Body of pancreas (tissue), 4 donors: ENCODE results near the gene STK38. TPM values are rescaled to one million over a fixed set of nuclear protein-coding genes. Genes with fewer than 3 reads are reported as not detected.

ENCODE experiments used
- ATAC-seq: fragments of 150-250 bp; one replicate; pipeline ENCODE4 v1.9.1; 2016
- DNase-seq, 4 donors: peaks; one replicate each; pipeline ENCODE4 v3.0.0-alpha.2; 2019
- H3K27ac ChIP-seq, 4 donors: fragments of 200-600 bp; sonication (generic); 1 replicate in 3 of 4; 2 replicates in 1 of 4; pipeline versions ENCODE4 v1.5.1 to v1.6.1; 2016 to 2019; ENCODE audit warnings: mild to moderate bottlenecking in 1 of 4, mixed read lengths in 1 of 4, moderate library complexity in 1 of 4
- H3K27me3 ChIP-seq, 2 donors: fragments of 200-600 bp; sonication (generic); one replicate each; pipeline ENCODE4 v1.6.0; 2016; ENCODE audit warnings: mild to moderate bottlenecking in 1 of 2
- H3K36me3 ChIP-seq, 2 donors: fragments of 200-600 bp; sonication (generic); replicated peaks in 1 of 2; 2 replicates each; pipeline ENCODE4 v1.5.1; 2016; ENCODE audit warnings: low read depth in 2 of 2; ENCODE audit not compliant: insufficient read depth in 1 of 2
- H3K4me1 ChIP-seq: fragments of 200-600 bp; sonication (generic); one replicate; pipeline ENCODE4 v1.6.0; 2016
- H3K4me3 ChIP-seq, 2 donors: fragments of 200-600 bp; sonication (generic); 1 replicate in 1 of 2; 2 replicates in 1 of 2; pipeline ENCODE4 v1.5.1; 2016 to 2019
- H3K9me3 ChIP-seq, 3 donors: fragments of 200-600 bp; sonication (generic); 1 replicate in 2 of 3; 2 replicates in 1 of 3; pipeline ENCODE4 v1.5.1; 2016
- CTCF ChIP-seq, 7 experiments: fragments of 450-650 bp in 4 of 7; fragments of 200-600 bp in 3 of 7; sonication (generic) in 3 of 7; IDR thresholded peaks; one replicate each; pipeline ENCODE4 v1.5.1; 2016 to 2019; ENCODE audit warnings: antibody characterized with exemption in 7 of 7
- POLR2A ChIP-seq, 3 donors: fragments of 450-650 bp; IDR thresholded peaks; one replicate each; pipeline ENCODE4 v1.6.1; 2016; ENCODE audit warnings: antibody characterized with exemption in 3 of 3, mild to moderate bottlenecking in 2 of 3
- WGBS, 2 donors: methylation state at CpG; one replicate each; pipeline ENCODE4 v1.1.5; 2017; 5-methylcytosine and 5-hydroxymethylcytosine counted together
- intact Hi-C: fragments of 100-400 bp; cut with DNase I; formaldehyde crosslinking; loops from one replicate; pipeline ENCODE4 v1.15.1; 2023
- total RNA-seq, 2 donors: library from RNA; depleted of rRNA; stranded (reverse); fragments of >200 nt; gene quantifications; one replicate each; pipeline ENCODE4 v1.1.0, GENCODE V29; 2016

Gene STK38
- total RNA-seq, 2 donors from 2014 or later = 11.9 to 16.2 TPM

- Histone ChIP-seq H3K27me3 (no peaks in the 10 kb centered on the region), H3K4me1 (peaks cover 8% of the 10 kb centered on the region), H3K36me3 (no peaks in the 10 kb centered on the region), H3K27ac (peak overlapping the region in 3 of 4 donors; percentile 39 to 61 (median 46)), H3K4me3 (no peak overlapping the region), H3K9me3 (no peaks in the 10 kb centered on the region)
- peak; percentile 88 for ATAC-seq
- TF ChIP-seq CTCF (IDR thresholded peaks at IDR 0.05) (no peak), POLR2A (IDR thresholded peaks at IDR 0.05) (no peak)
- intact Hi-C loops = no loop called here
- DNase-seq = peak in 3 of 4 donors; percentile 19 to 50 (median 38)
- WGBS, 2 donors = 54 to 68% methylated on average over 8 of the region's 8 CpGs
These were observed 32.5 kb downstream of the STK38 start for GRCh38 chr6:36514554-36515456.

- intact Hi-C loops = no loop called here
- TF ChIP-seq POLR2A (IDR thresholded peaks at IDR 0.05) = no peak
- no peak for TF ChIP-seq CTCF (IDR thresholded peaks at IDR 0.05)
- H3K4me1 ChIP-seq = peaks cover under 1% of the 10 kb centered on the region
- DNase-seq (no peak), ATAC-seq (no peak)
- no peaks in the 10 kb centered on the region for H3K9me3 ChIP-seq
- no peak overlapping the region for H3K4me3 ChIP-seq
- H3K27me3 ChIP-seq = no peaks in the 10 kb centered on the region
- H3K36me3 ChIP-seq = no peaks in the 10 kb centered on the region
- 91 to 98% methylated on average over 3 of the region's 3 CpGs for WGBS, 2 donors
- no peak overlapping the region for H3K27ac ChIP-seq
These were observed 36.9 kb downstream of the STK38 start for GRCh38 chr6:36510365-36510764.

- H3K4me1 ChIP-seq = no peaks in the 10 kb centered on the region
- WGBS, 2 donors = 86 to 93% methylated on average over 5 to 10 of the region's 10 CpGs
- ATAC-seq = no peak
- no peak overlapping the region for H3K4me3 ChIP-seq
- no peak for TF ChIP-seq POLR2A (IDR thresholded peaks at IDR 0.05)
- TF ChIP-seq CTCF (IDR thresholded peaks at IDR 0.05) = no peak
- H3K9me3 ChIP-seq = no peaks in the 10 kb centered on the region
- DNase-seq = no peak
- H3K27ac ChIP-seq = no peak overlapping the region
- no peaks in the 10 kb centered on the region for H3K27me3 ChIP-seq
- peaks cover 0 to 2% of the 10 kb centered on the region in 2 donors for H3K36me3 ChIP-seq
- intact Hi-C loops = no loop called here
These were observed 38.7 kb downstream of the STK38 start for GRCh38 chr6:36508532-36508931.

GRCh38 chr6:36506611-36507010 lies 40.7 kb downstream of the STK38 start:
- 79 to 83% methylated on average over 2 of the region's 2 CpGs for WGBS, 2 donors
- Histone ChIP-seq H3K4me1 (no peaks in the 10 kb centered on the region), H3K27me3 (no peaks in the 10 kb centered on the region), H3K36me3 (peaks cover 0 to 2% of the 10 kb centered on the region in 2 donors), H3K4me3 (no peak overlapping the region), H3K9me3 (no peaks in the 10 kb centered on the region), H3K27ac (no peak overlapping the region)
- no peak for DNase-seq
- TF ChIP-seq POLR2A (IDR thresholded peaks at IDR 0.05) = no peak
- no peak for TF ChIP-seq CTCF (IDR thresholded peaks at IDR 0.05)
- intact Hi-C loops = no loop called here
- no peak for ATAC-seq
